Activated CD4-positive, CD25-positive, alpha-beta regulatory T cell (primary cell): ENCODE measurements around the gene CTIF.

Source experiments
- DNase-seq, 4 experiments: peaks; one replicate each; lab custom pipeline; 2025; lab: John Stamatoyannopoulos, UW

Gene CTIF

DNA sequence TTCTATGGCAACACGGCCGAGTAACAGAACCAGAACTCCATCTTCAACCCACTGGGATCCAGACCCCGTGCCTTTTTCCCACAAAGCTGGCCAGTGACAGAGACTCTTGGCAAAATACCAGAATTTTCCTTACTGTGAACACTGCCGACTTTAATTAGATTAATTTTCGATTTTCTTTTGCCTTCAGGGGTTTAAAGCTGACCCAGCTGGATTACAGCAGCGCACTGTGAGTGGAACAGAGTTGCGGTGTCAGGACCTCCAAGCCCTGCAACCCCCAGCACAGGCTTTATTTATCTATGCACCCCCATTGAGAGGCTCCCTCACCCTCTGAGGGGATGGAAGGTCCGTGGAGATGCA lies 36.4 kb downstream of the CTIF start:
- no peak for DNase-seq

DNA sequence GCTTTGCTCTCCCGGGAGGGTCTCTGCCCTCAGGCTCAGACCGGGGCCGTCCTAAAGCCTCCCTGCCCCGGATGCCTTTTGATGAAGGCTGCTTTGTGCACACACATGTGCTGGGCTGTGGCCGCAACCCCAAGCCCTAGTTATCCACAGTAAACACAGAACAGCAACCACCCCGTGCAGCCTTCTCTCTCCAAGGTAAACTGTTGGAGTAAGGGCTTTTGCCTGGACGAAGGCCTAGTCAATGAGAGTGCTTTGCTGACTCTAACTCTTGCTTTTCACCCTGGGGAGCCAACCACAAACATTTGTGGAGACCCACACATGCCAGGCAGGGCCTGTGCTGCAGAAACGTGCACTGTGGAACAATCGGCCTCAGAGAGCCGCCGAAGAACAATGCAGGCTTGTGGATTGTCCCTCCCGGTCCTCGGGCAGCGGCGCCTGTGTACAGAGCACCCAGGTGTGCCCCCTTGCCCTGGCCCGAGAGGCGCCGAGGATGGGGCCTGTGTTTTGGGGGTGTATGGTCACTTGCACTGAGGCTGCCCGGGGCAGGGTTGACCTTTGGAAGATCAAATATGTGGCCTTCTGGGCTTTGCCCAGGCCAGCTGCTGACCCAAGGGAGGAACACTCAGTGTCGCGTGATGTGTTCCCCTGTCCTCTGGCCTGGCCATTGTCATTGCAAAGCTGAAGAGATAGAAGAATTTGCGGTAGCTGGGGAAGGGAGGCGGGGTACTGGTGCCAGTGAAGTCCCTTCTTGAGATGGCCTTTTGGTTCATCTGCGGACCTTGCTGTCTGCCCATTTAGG lies 37.0 kb downstream of the CTIF start:
- DNase-seq: no peak

GRCh38 chr18:48576457-48576771 lies 37.6 kb downstream of the CTIF start:
- DNase-seq: no peak

DNA sequence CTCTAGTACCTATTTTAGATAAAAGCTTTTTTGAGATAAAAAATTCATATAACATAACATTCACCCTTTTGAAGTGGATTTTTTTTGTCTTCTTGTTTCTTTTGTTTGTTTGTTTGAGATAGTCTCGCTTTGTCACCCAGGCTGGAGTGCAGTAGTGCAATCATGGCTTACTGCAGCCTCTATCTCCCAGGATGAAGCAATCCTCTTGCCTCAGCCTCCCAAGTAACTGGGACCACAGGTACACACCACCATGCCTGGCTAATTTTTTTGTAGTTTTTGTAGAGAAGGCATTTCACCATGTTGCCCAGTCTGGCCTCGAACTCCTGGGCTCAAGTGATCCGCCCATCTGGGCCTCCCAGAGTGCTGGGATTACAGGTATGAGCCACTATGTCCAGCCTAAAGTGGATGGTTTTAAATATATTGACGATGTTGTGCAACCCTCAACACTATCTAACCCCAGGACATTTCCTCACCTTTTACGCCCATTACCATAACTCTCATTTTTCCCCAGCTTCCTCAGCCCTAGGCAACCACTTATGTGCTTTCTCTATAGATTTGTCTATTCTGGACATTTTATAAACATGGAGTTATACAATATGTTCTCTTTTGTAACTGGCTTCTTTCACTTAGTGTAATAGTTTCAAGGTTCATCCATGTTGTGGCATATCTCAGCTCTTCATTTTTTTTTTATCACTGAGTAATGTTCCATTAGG lies 38.8 kb downstream of the CTIF start:
- no peak for DNase-seq

DNA sequence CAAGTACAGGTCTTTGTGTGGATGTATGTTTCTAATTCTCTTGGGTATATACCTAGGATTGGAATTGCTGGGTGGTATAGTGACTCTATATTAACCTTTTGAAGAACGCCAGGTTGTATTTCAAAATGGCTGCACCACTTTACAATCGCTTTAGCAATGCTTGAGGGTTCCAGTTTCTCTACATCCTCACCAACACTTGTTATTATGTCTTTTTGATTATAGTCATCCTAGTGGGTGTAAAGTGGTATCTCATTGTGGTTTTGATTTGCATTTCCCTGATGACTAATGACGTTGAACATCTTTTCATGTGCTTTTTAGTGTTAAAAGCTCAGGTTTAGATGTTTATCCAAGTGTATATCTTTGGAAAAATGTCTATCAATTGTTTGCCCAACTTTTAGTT lies 39.5 kb downstream of the CTIF start:
- no peak for DNase-seq

DNA sequence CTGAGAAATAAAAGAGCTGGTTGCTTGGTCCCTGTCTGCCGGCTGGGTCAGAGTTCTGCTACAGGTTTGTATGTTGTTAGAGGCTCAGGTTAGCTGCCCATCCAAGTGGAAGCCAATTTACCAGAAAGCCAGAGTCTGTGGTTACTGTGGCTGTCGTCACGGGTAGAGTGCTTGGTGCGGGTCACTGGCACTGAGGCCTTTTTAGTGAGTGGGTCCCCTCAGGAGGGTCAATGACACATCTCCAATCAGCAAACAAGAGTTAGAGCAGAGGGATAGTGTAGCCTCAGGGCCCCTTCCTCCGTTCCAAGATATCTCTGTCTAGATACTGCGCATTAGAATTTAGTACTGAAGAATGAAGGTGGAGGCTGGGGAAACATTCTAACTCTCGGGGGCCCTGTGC lies 41.2 kb downstream of the CTIF start:
- DNase-seq: no peak

GRCh38 chr18:48580782-48581181 lies 42.0 kb downstream of the CTIF start:
- DNase-seq: no peak

- DNase-seq: no peak
Observed at GRCh38 chr18:48581206-48581605, 42.4 kb downstream of the CTIF start.

DNA sequence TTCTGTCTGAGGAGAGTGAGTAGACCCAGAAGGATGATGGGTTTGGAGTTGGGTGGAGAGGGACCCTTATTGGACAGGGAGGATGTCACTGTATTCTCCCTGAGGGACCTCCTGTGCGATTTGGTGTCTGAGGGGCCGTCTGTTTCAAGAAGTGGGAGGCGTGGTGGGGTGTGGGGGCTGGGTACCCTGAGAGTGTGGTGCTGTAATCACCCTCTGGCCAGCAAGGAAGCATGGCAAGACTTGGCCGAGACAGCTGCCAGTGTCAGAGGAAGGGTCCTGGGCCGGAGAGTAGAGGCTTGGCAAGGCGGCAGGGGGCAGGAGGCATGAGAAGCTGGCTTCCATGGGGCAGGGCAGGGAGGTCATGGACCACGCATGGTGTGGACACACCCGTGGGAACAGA lies 43.1 kb downstream of the CTIF start:
- no peak for DNase-seq

GRCh38 chr18:48582946-48583345 lies 44.1 kb downstream of the CTIF start:
- no peak for DNase-seq

- DNase-seq: no peak
Observed at GRCh38 chr18:48583573-48583972, 44.7 kb downstream of the CTIF start.

DNA sequence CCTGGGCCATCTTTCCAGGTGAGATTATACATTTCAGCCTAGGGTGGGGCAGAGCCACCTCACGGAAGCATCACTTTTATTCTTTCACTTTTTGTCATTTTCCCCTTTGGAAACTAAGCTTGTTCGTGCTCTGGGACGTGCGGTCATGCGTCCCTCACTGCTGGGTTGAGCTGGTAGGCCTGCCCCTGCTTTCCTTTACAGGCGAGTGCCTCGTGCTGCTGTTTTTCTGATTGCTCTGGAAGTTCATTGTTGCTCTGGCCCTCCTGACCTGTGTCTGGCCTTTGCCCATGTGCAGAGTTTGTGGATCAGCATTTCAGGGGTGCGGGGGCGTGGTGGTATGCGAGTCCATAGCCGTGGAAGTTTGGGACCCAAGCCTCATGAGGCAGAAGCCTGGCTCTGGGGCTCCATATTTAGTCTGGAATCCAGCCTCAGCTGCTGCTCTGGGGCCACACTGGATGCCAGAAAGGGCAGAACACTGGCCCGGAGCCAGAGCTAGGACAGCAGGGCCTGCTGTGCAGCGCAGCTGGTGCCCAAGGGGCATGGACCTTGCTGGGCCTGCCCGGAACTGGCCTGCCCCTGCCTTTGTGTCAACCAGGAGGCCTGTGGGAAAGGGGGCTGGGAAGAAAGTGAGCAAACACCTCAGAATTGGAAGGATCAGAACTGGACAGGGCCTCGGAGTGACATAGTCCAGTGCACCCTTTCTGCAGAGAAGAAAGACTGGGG lies 51.1 kb downstream of the CTIF start:
- no peak for DNase-seq

GRCh38 chr18:48590678-48591077 lies 51.8 kb downstream of the CTIF start:
- DNase-seq: no peak

DNA sequence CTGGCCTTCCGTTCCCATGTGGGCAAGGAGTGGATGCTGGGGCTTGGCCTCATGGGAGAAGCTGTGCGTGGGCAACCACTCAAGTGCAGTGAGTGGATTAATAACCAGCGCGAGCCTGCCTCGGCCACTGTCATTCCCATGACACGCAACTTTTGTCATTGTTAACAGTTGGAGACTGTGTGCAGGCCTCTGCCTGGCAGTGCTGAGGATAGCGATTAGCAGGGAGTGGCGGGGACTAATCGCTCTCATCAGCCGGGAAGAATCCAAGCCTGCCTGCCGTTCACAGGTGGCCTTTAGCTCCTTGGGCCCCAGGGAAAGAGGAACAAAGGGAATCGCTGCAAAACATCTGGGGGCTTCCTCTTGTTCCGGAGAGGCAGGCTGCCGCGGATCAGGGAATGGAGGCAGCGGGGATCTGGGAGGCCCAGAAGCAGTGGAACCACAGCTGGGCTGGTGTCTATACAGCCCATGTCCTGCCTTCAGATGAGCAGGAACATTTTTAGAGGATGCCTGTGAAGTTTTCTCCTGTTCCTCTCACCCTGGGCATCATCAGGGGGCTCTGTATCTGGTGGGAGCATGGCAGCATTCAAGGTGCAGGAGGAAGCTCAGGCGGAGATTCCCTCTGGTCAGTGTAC lies 53.8 kb downstream of the CTIF start:
- no peak for DNase-seq

GRCh38 chr18:48594471-48595094 lies 55.8 kb downstream of the CTIF start:
- no peak for DNase-seq

- DNase-seq: no peak
Observed at GRCh38 chr18:48595703-48596218, 56.9 kb downstream of the CTIF start.

GRCh38 chr18:48597110-48597509 lies 58.3 kb downstream of the CTIF start:
- no peak for DNase-seq

GRCh38 chr18:48597671-48598070 lies 58.8 kb downstream of the CTIF start:
- no peak for DNase-seq

DNA sequence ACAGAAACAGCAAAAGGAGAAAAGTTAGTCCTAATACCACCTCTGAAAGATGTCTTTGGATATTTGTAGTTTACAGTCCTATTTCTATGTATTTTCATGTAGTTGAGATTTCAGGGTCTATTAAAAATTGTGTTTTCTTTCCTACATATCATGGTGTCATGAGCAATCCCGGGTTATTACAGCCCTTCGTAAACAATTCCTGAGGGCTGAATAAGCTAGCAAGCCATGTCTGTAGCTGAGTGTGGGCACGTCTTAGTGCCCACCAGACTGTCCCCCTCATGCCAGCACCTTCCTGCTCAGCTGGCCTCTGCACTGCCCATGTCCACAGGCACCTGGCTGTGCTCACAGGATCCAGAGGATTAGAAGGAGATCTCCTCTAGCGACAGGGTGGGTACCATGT lies 60.6 kb downstream of the CTIF start:
- DNase-seq: no peak

DNA sequence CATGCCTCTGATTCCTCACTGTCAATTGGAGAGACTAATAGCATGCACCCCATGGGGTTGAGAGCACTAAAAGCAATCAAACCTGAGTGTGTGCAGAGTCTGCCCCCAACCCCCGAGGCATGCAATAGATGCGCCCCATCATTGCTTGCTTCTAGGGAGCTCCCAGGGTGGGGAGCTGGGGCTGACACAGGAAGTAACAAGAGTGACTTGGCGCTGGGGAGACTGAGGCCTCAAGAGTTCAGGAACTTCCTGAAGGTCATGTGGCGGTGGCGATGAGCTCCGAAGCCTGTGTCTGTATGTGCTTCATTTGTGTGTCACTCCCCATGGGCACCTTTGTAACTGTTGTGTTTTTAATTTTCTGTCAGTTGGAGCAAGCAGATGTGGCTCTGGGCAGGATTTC lies 61.2 kb downstream of the CTIF start:
- no peak for DNase-seq

DNA sequence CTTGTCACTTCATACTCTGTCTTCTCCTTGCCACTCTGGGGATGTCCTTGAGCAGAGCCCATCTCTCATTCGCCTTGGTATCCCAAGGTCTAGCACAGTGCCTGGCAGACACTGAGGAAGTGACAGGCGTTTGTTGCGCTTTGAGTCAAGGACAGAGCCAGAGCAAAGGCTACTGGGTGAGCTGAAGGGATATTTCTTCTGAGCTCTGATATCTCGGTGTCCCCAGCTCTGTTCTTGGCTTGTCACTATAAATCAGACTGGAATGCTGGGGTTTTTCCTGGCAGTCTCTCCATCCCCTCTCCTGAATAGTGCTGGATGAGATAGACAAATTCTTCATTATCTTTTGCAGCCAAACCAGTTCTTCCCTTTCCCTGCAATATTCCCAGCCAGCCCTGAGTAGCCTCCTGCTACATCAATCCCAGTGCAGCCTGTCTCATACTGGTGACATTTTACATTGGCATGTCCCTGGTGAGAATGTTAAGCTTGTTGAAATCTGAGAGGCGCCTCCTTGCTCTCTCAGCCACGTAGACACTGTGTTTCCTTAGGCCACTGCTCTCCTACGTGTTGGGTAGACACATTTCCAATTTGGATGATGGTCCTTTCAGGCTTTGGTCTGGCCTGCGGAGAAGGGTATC lies 61.7 kb downstream of the CTIF start:
- no peak for DNase-seq

- no peak for DNase-seq
Observed at GRCh38 chr18:48601343-48601742, 62.5 kb downstream of the CTIF start.
